Spleen (tissue), 7 donors: ENCODE measurements around the gene DDR2.

ENCODE experiments used
- POLR2A ChIP-seq, 3 donors: fragments of 450-650 bp; IDR thresholded peaks; one replicate each; pipeline ENCODE4 v1.5.1; 2017; ENCODE audit warnings: antibody characterized with exemption in 3 of 3, mild to moderate bottlenecking in 1 of 3
- POLR2AphosphoS5 ChIP-seq, 3 donors: sonication (generic); formaldehyde crosslinking; IDR thresholded peaks; one replicate each; pipeline ENCODE4 v1.5.1; 2017; ENCODE audit warnings: antibody characterized with exemption in 3 of 3
- TF ChIP-seq, protein P1 (sequence below), 11 experiments: fragments of 200-600 bp in 7 of 11; fragments of 450-650 bp in 4 of 11; sonication (generic) in 4 of 11; IDR thresholded peaks in 8 of 11; conservative IDR thresholded peaks in 3 of 11; 1 replicate in 7 of 11; 2 replicates in 4 of 11; pipeline versions ENCODE4 v1.4.0 to v1.8.0; 2016 to 2021; ENCODE audit warnings: antibody characterized with exemption in 11 of 11, inconsistent platforms in 4 of 11, mild to moderate bottlenecking in 1 of 11
- donor health status: DM: no; HTN: no; CAD: no; lungs with moderate emphysema.
- donor health status: DM: no; HTN: no; CAD: no.
- donor health status: DM: no; HTN: no; CAD: no.

DNA sequence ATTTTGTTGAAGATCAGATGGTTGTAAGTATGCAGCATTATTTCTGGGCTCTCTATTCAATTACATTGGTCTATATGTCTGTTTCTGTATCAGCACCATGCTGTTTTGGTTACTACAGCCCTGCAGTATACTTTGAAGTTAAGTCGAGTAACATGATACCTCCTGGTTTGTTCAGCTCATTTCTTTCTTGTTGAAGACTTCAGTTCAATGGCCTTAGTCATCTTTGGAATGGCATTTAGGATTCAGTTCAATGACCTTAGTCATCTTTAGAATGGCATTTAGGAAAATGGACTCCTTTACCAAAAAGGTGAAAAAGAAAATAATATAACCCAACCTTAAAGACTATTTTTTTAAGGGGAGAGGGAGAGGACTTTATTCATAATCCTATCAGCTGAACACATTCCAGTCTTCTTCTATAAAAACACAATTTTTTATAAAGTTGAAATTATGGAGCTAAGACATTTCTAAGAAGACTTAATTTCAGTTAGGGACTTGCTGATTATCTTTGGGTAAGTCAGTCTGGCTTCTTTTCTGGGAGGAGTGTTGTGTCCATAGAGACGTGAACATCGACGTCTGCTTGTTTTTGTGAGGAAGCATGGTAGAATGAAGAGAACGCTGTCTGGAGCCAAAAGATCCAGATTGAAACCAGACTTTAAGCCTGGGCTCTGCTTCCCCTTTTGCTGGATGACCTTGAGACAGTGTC lies 48.3 kb downstream of the DDR2 start:
- TF ChIP-seq, protein P1, sequence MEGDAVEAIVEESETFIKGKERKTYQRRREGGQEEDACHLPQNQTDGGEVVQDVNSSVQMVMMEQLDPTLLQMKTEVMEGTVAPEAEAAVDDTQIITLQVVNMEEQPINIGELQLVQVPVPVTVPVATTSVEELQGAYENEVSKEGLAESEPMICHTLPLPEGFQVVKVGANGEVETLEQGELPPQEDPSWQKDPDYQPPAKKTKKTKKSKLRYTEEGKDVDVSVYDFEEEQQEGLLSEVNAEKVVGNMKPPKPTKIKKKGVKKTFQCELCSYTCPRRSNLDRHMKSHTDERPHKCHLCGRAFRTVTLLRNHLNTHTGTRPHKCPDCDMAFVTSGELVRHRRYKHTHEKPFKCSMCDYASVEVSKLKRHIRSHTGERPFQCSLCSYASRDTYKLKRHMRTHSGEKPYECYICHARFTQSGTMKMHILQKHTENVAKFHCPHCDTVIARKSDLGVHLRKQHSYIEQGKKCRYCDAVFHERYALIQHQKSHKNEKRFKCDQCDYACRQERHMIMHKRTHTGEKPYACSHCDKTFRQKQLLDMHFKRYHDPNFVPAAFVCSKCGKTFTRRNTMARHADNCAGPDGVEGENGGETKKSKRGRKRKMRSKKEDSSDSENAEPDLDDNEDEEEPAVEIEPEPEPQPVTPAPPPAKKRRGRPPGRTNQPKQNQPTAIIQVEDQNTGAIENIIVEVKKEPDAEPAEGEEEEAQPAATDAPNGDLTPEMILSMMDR (IDR thresholded peaks at IDR 0.05 in 8 of 11, conservative IDR thresholded peaks at IDR 0.05 in 3 of 11) = no peak
- TF ChIP-seq POLR2A (IDR thresholded peaks at IDR 0.05) = no peak
- no peak for TF ChIP-seq POLR2AphosphoS5 (IDR thresholded peaks at IDR 0.05)
